Stomach (tissue), 9 donors: ENCODE results near the gene IGF2BP3. TPM values are rescaled to one million over a fixed set of nuclear protein-coding genes. Genes with fewer than 3 reads are reported as not detected.

Experiments used
- DNase-seq, 2 donors: peaks; one replicate each; pipeline versions ENCODE4 v3.0.0 to v3.0.0-alpha.2; 2013 to 2019
- H3K27ac ChIP-seq, 5 donors: fragments of 200-600 bp in 4 of 5; sonication (generic) in 4 of 5; one replicate each; pipeline ENCODE4 v1.5.1; 2013 to 2019; ENCODE audit warnings: mild to moderate bottlenecking in 1 of 5, moderate library complexity in 1 of 5
- H3K27me3 ChIP-seq, 3 donors: fragments of 200-600 bp; sonication (generic); one replicate each; pipeline ENCODE4 v1.5.1; 2017 to 2019; ENCODE audit warnings: mixed run types in 1 of 3
- H3K36me3 ChIP-seq, 4 donors: fragments of 200-600 bp; sonication (generic); 1 replicate in 3 of 4; 2 replicates in 1 of 4; pipeline ENCODE4 v1.5.1; 2016 to 2019
- H3K4me1 ChIP-seq, 4 donors: fragments of 200-600 bp; sonication (generic); one replicate each; pipeline ENCODE4 v1.5.1; 2016 to 2019
- H3K4me3 ChIP-seq, 4 donors: fragments of 200-600 bp; sonication (generic) in 3 of 4; one replicate each; pipeline ENCODE4 v1.5.1; 2016 to 2019; ENCODE audit warnings: mild to moderate bottlenecking in 1 of 4
- H3K9me3 ChIP-seq, 4 donors: fragments of 200-600 bp; sonication (generic); one replicate each; pipeline ENCODE4 v1.5.1; 2016 to 2019
- CTCF ChIP-seq, 7 experiments: fragments of 450-650 bp in 4 of 7; fragments of 200-600 bp in 3 of 7; sonication (generic) in 3 of 7; IDR thresholded peaks; one replicate each; pipeline ENCODE4 v1.5.1; 2016 to 2019; ENCODE audit warnings: antibody characterized with exemption in 7 of 7, control low read depth in 2 of 7, mild to moderate bottlenecking in 1 of 7
- EP300 ChIP-seq: sonication (generic); formaldehyde crosslinking; IDR thresholded peaks from one replicate; pipeline ENCODE4 v1.6.1; 2017; ENCODE audit warnings: antibody characterized with exemption
- POLR2A ChIP-seq, 4 donors: fragments of 450-650 bp; IDR thresholded peaks; one replicate each; pipeline ENCODE4 v1.6.1; 2016; ENCODE audit warnings: antibody characterized with exemption in 4 of 4, control low read depth in 2 of 4, mild to moderate bottlenecking in 1 of 4, moderate library complexity in 1 of 4
- POLR2AphosphoS5 ChIP-seq, 3 donors: sonication (generic); formaldehyde crosslinking; IDR thresholded peaks; one replicate each; pipeline ENCODE4 v1.6.1; 2016; ENCODE audit warnings: antibody characterized with exemption in 3 of 3
- WGBS, 5 donors: extraction: QIAGEN DNeasy Blood & Tissue Kit in 3 of 5; methylation state at CpG; one replicate each; pipeline versions ENCODE4 v1.1.5 to v1.1.7; 2013 to 2018; 5-methylcytosine and 5-hydroxymethylcytosine counted together
- intact Hi-C: fragments of 100-400 bp; cut with DNase I; formaldehyde crosslinking; loops from one replicate; pipeline ENCODE4 v1.15.1; 2023; ENCODE audit warnings: low total_unique reads
- polyA plus RNA-seq, 3 donors: library from polyadenylated mRNA; stranded (reverse); fragments of 200-250 nt; gene quantifications; one replicate each; pipeline ENCODE4 v1.2.3, GENCODE V29; 2013
- total RNA-seq, 5 donors: library from RNA; depleted of rRNA; stranded (reverse); fragments of >200 nt; gene quantifications; one replicate each; pipeline versions ENCODE4 v1.1.0 to v1.2.3, GENCODE V29; 2014 to 2016
- donor health status: healthy with polysubstance abuse.
- donor health status: Bipolar disorder and iron deficiency.
- donor health status: healthy.

Gene IGF2BP3
- total and polyA plus RNA-seq, 8 donors, result 0.43 to 61.9 (median 5.2) TPM; not detected in 4

GRCh38 chr7:23475576-23475839 lies 5.2 kb upstream of the IGF2BP3 start:
- Histone ChIP-seq H3K27ac (no peak overlapping the region), H3K4me1 (peaks cover 17 to 30% (median 24%) of the 10 kb centered on the region in 4 donors), H3K36me3 (no peaks in the 10 kb centered on the region), H3K9me3 (peaks cover 0 to 14% (median 4%) of the 10 kb centered on the region in 4 donors), H3K4me3 (no peak overlapping the region), H3K27me3 (peaks cover 32 to 100% (median 92%) of the 10 kb centered on the region in 3 donors)
- TF ChIP-seq POLR2A (IDR thresholded peaks at IDR 0.05), result no peak
- no peak for TF ChIP-seq POLR2AphosphoS5 (IDR thresholded peaks at IDR 0.05)
- no peak for TF ChIP-seq EP300
- no peak for TF ChIP-seq CTCF (IDR thresholded peaks at IDR 0.05)
- intact Hi-C loops, result no loop called here
- no peak for DNase-seq

- H3K27ac ChIP-seq, result no peak overlapping the region
- 5 to 9% (median 6%) methylated on average over 15 of the region's 15 CpGs for WGBS, 5 donors
- intact Hi-C loops, result no loop called here
- peak overlapping the region in 2 of 4 donors; percentile 36 to 51 for H3K4me3 ChIP-seq
- peaks cover 22 to 35% (median 29%) of the 10 kb centered on the region in 4 donors for H3K4me1 ChIP-seq
- TF ChIP-seq CTCF (IDR thresholded peaks at IDR 0.05), result no peak
- no peak for TF ChIP-seq POLR2A (IDR thresholded peaks at IDR 0.05)
- TF ChIP-seq POLR2AphosphoS5 (IDR thresholded peaks at IDR 0.05), result peak in 1 of 3 donors; percentile 31
- no peak for TF ChIP-seq EP300
- no peaks in the 10 kb centered on the region for H3K36me3 ChIP-seq
- no peak for DNase-seq
- H3K9me3 ChIP-seq, result peaks cover 0 to 14% (median 4%) of the 10 kb centered on the region in 4 donors
- peaks cover 32 to 100% (median 92%) of the 10 kb centered on the region in 3 donors for H3K27me3 ChIP-seq
Measured at GRCh38 chr7:23474829-23475575, 4.7 kb upstream of the IGF2BP3 start.

GRCh38 chr7:23474094-23474828 lies 4.0 kb upstream of the IGF2BP3 start:
- H3K27ac ChIP-seq, result no peak overlapping the region
- peaks cover 0 to 14% (median 4%) of the 10 kb centered on the region in 4 donors for H3K9me3 ChIP-seq
- intact Hi-C loops, result no loop called here
- peaks cover 29 to 42% (median 36%) of the 10 kb centered on the region in 4 donors for H3K4me1 ChIP-seq
- peaks cover 38 to 100% (median 94%) of the 10 kb centered on the region in 3 donors for H3K27me3 ChIP-seq
- H3K4me3 ChIP-seq, result peak overlapping the region; percentile 9 to 51 (median 29)
- no peaks in the 10 kb centered on the region for H3K36me3 ChIP-seq
- TF ChIP-seq POLR2AphosphoS5 (IDR thresholded peaks at IDR 0.05), result peak in 1 of 3 donors; percentile 4
- TF ChIP-seq CTCF (IDR thresholded peaks at IDR 0.05), result no peak
- 0 to 3% (median 2%) methylated on average over 50 to 66 of the region's 66 CpGs for WGBS, 5 donors
- peak; percentile 60 to 99 for DNase-seq

- no peak for DNase-seq
Measured at GRCh38 chr7:23473844-23474093, 3.5 kb upstream of the IGF2BP3 start.

More at GRCh38 chr7:23473844-23474093, 3.5 kb upstream of the IGF2BP3 start:
- WGBS, 5 donors, result 1 to 5% (median 2%) methylated on average over 10 to 23 of the region's 23 CpGs
- Histone ChIP-seq H3K9me3 (peaks cover 0 to 14% (median 4%) of the 10 kb centered on the region in 4 donors), H3K4me1 (peaks cover 34 to 47% (median 41%) of the 10 kb centered on the region in 4 donors), H3K36me3 (no peaks in the 10 kb centered on the region), H3K27ac (no peak overlapping the region), H3K27me3 (peaks cover 42 to 100% (median 94%) of the 10 kb centered on the region in 3 donors), H3K4me3 (peak overlapping the region; percentile 9 to 51 (median 29))
- TF ChIP-seq EP300 (no peak), CTCF (IDR thresholded peaks at IDR 0.05) (no peak), POLR2AphosphoS5 (IDR thresholded peaks at IDR 0.05) (no peak), POLR2A (IDR thresholded peaks at IDR 0.05) (no peak)
- intact Hi-C loops, result no loop called here
